ENCODE results near the gene NUDT4. TPM values are rescaled to one million over a fixed set of nuclear protein-coding genes. Genes with fewer than 3 reads are reported as not detected.

NUDT4 gene
- polyA plus RNA-seq, 1 of the 3 experiments (the other 2 are of a cell fraction), result 19.8 TPM

DNA sequence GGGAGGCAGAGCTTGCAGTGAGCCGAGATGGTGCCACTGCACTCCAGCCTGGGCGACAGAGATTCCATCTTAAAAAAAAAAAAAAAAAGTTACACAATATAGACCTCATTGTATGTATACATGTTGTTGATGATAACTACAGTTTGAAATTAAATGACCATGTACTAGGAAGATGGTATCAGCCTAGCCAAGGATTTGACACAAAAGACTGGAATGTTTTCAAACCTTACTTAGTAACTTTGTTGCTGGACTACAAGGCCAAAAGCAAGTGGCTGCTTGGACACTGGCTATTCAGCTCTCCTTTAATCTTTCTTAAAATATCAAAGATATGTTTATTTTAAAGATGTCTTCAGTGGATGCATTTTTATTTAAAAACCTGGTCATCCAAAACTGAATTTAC, 18.9 kb upstream of the NUDT4 start:
- no peak overlapping the region for H3K9ac ChIP-seq
- H3K79me2 ChIP-seq (ENCODE audit: insufficient read depth), result no peaks in the 10 kb centered on the region
- H3K27me3 ChIP-seq (ENCODE audit: insufficient read depth), result no peaks in the 10 kb centered on the region
- no peak overlapping the region for H3K4me2 ChIP-seq
- no peaks in the 10 kb centered on the region for H3K36me3 ChIP-seq (replicated peaks in 1 of 2; ENCODE audit: control insufficient read depth in 1 of 2, insufficient read depth in 2 of 2, low read length in 1 of 2)
- H3K4me3 ChIP-seq (ENCODE audit: low read depth in 2 of 2, low read length in 1 of 2), result no peak overlapping the region
- ChIA-PET CTCF (no interaction called here), POLR2A (no interaction called here)
- no peaks in the 10 kb centered on the region for H4K20me1 ChIP-seq (ENCODE audit: insufficient read depth)
- no peaks in the 10 kb centered on the region for H3K9me2 ChIP-seq
- peaks cover 3% of the 10 kb centered on the region for H3F3A ChIP-seq (replicated peaks; ENCODE audit: insufficient read depth)
- H3K9me3 ChIP-seq, result no peaks in the 10 kb centered on the region
- TF ChIP-seq, protein P1, sequence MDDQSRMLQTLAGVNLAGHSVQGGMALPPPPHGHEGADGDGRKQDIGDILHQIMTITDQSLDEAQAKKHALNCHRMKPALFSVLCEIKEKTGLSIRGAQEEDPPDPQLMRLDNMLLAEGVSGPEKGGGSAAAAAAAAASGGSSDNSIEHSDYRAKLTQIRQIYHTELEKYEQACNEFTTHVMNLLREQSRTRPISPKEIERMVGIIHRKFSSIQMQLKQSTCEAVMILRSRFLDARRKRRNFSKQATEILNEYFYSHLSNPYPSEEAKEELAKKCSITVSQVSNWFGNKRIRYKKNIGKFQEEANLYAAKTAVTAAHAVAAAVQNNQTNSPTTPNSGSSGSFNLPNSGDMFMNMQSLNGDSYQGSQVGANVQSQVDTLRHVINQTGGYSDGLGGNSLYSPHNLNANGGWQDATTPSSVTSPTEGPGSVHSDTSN (IDR thresholded peaks at IDR 0.05), result no peak
- TF ChIP-seq TCF12 (IDR thresholded peaks at IDR 0.05) (no peak), FOXM1 (IDR thresholded peaks at IDR 0.05; ENCODE audit: low read depth) (no peak), CHD2 (IDR thresholded peaks at IDR 0.05; ENCODE audit: low read length, partially characterized antibody) (no peak), ELF1 (IDR thresholded peaks at IDR 0.05) (no peak), NRF1 (IDR thresholded peaks at IDR 0.05; ENCODE audit: low read depth, low read length) (no peak), NFIC (IDR thresholded peaks at IDR 0.05; ENCODE audit: borderline replicate concordance) (no peak), SMC3 (IDR thresholded peaks at IDR 0.05; ENCODE audit: low read depth, low read length) (no peak), RAD21 (IDR thresholded peaks at IDR 0.05; ENCODE audit: low read length) (no peak)
- TF ChIP-seq, protein P2, sequence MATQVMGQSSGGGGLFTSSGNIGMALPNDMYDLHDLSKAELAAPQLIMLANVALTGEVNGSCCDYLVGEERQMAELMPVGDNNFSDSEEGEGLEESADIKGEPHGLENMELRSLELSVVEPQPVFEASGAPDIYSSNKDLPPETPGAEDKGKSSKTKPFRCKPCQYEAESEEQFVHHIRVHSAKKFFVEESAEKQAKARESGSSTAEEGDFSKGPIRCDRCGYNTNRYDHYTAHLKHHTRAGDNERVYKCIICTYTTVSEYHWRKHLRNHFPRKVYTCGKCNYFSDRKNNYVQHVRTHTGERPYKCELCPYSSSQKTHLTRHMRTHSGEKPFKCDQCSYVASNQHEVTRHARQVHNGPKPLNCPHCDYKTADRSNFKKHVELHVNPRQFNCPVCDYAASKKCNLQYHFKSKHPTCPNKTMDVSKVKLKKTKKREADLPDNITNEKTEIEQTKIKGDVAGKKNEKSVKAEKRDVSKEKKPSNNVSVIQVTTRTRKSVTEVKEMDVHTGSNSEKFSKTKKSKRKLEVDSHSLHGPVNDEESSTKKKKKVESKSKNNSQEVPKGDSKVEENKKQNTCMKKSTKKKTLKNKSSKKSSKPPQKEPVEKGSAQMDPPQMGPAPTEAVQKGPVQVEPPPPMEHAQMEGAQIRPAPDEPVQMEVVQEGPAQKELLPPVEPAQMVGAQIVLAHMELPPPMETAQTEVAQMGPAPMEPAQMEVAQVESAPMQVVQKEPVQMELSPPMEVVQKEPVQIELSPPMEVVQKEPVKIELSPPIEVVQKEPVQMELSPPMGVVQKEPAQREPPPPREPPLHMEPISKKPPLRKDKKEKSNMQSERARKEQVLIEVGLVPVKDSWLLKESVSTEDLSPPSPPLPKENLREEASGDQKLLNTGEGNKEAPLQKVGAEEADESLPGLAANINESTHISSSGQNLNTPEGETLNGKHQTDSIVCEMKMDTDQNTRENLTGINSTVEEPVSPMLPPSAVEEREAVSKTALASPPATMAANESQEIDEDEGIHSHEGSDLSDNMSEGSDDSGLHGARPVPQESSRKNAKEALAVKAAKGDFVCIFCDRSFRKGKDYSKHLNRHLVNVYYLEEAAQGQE (IDR thresholded peaks at IDR 0.05; ENCODE audit: low read depth, low read length), result no peak
- TF ChIP-seq, protein P3, sequence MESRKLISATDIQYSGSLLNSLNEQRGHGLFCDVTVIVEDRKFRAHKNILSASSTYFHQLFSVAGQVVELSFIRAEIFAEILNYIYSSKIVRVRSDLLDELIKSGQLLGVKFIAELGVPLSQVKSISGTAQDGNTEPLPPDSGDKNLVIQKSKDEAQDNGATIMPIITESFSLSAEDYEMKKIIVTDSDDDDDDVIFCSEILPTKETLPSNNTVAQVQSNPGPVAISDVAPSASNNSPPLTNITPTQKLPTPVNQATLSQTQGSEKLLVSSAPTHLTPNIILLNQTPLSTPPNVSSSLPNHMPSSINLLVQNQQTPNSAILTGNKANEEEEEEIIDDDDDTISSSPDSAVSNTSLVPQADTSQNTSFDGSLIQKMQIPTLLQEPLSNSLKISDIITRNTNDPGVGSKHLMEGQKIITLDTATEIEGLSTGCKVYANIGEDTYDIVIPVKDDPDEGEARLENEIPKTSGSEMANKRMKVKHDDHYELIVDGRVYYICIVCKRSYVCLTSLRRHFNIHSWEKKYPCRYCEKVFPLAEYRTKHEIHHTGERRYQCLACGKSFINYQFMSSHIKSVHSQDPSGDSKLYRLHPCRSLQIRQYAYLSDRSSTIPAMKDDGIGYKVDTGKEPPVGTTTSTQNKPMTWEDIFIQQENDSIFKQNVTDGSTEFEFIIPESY (IDR thresholded peaks at IDR 0.05; ENCODE audit: borderline replicate concordance, low read depth), result no peak
- TF ChIP-seq, protein P4, sequence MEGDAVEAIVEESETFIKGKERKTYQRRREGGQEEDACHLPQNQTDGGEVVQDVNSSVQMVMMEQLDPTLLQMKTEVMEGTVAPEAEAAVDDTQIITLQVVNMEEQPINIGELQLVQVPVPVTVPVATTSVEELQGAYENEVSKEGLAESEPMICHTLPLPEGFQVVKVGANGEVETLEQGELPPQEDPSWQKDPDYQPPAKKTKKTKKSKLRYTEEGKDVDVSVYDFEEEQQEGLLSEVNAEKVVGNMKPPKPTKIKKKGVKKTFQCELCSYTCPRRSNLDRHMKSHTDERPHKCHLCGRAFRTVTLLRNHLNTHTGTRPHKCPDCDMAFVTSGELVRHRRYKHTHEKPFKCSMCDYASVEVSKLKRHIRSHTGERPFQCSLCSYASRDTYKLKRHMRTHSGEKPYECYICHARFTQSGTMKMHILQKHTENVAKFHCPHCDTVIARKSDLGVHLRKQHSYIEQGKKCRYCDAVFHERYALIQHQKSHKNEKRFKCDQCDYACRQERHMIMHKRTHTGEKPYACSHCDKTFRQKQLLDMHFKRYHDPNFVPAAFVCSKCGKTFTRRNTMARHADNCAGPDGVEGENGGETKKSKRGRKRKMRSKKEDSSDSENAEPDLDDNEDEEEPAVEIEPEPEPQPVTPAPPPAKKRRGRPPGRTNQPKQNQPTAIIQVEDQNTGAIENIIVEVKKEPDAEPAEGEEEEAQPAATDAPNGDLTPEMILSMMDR (IDR thresholded peaks at IDR 0.05), result no peak
- DNase-seq, result no peak
- WGBS (ENCODE audit: low lambda C conversion rate), result 94% methylated on average over 2 of the region's 2 CpGs
- H3K27ac ChIP-seq (ENCODE audit: low read depth in 2 of 2, low read length in 1 of 2), result no peak overlapping the region
- peaks cover 0 to 5% of the 10 kb centered on the region in 2 experiments; a peak in 1 of 4 replicates for H3K4me1 ChIP-seq (ENCODE audit: control insufficient read depth in 1 of 2, insufficient read depth in 2 of 2, low read depth in 1 of 2, low read length in 1 of 2)
- H2AFZ ChIP-seq (ENCODE audit: low read depth), result peak overlapping the region; percentile 47; the same call in 1 of the 2 replicates

All from SK-N-SH (cell line).